Tongue (tissue), 2 donors: ENCODE measurements around the gene MRPL34. TPM values are rescaled to one million over a fixed set of nuclear protein-coding genes. Genes with fewer than 3 reads are reported as not detected.
"Not testable (repeated sequence)": the region's sequence is repeated elsewhere in the genome, so short reads cannot be mapped to it uniquely, and the experiment has no call there.

Experiments
- DNase-seq: peaks from one replicate; pipeline ENCODE4 v3.0.0-alpha.2; 2015
- total RNA-seq: library from RNA; depleted of rRNA; stranded (reverse); fragments of >200 nt; gene quantifications from one replicate; pipeline ENCODE4 v1.2.3, GENCODE V29; 2014

The MRPL34 gene
- total RNA-seq = 38.9 TPM

- peak; percentile 99 for DNase-seq
Observed at GRCh38 chr19:17305517-17306284, at the start of gene MRPL34. Gene MRPL34 (plus strand): TSS chr19:17305872. CDS start chr19:17305893, 21 bp downstream.

- DNase-seq = no peak
Observed at GRCh38 chr19:17256130-17256529, 49.5 kb upstream of the MRPL34 start.

- DNase-seq = no peak
Observed at GRCh38 chr19:17259118-17259780, 46.4 kb upstream of the MRPL34 start.

- DNase-seq = no peak
Observed at GRCh38 chr19:17259934-17260333, 45.7 kb upstream of the MRPL34 start.

- peak; percentile 76 for DNase-seq
Observed at GRCh38 chr19:17260842-17261325, 44.8 kb upstream of the MRPL34 start.

- DNase-seq = no peak
Observed at GRCh38 chr19:17262557-17262956, 43.1 kb upstream of the MRPL34 start.

GRCh38 chr19:17263712-17264640, 41.7 kb upstream of the MRPL34 start:
- DNase-seq = no peak

- no peak for DNase-seq
Observed at GRCh38 chr19:17264641-17264979, 41.1 kb upstream of the MRPL34 start, which contains the start of gene USHBP1. Gene USHBP1 (minus strand): TSS chr19:17264745. CDS start chr19:17264299, 446 bp downstream.

- DNase-seq = no peak
Observed at GRCh38 chr19:17266026-17266425, 39.6 kb upstream of the MRPL34 start.

GRCh38 chr19:17266589-17266974, 39.1 kb upstream of the MRPL34 start:
- DNase-seq = no peak

- peak; percentile 99 for DNase-seq
Observed at GRCh38 chr19:17266975-17267788, 38.5 kb upstream of the MRPL34 start, which contains the start of gene BABAM1. Gene BABAM1 (plus strand): TSS chr19:17267443. CDS start chr19:17268807, 1,364 bp downstream.

GRCh38 chr19:17268754-17269153, 36.9 kb upstream of the MRPL34 start:
- DNase-seq = no peak

GRCh38 chr19:17274892-17275291, 30.8 kb upstream of the MRPL34 start:
- not testable (repeated sequence) for DNase-seq

- DNase-seq = no peak
Observed at GRCh38 chr19:17275441-17276175, 30.1 kb upstream of the MRPL34 start.

GRCh38 chr19:17279436-17279835, 26.2 kb upstream of the MRPL34 start:
- DNase-seq = no peak

GRCh38 chr19:17281391-17282304, 24.0 kb upstream of the MRPL34 start, which contains the start of gene ANKLE1:
Gene ANKLE1 (plus strand): TSS chr19:17281901. CDS start chr19:17281921, 20 bp downstream.
- DNase-seq = peak; percentile 51

- peak; percentile 85 for DNase-seq
Observed at GRCh38 chr19:17282488-17283125, 23.1 kb upstream of the MRPL34 start.

GRCh38 chr19:17283504-17283996, 22.1 kb upstream of the MRPL34 start:
- DNase-seq = no peak
